ENCODE measurements around the gene PRAMEF8. TPM values are rescaled to one million over a fixed set of nuclear protein-coding genes. Genes with fewer than 3 reads are reported as not detected.
"Not testable (repeated sequence)": the region's sequence is repeated elsewhere in the genome, so short reads cannot be mapped to it uniquely, and the experiment has no call there.

The PRAMEF8 gene
- total RNA-seq = not detected

GRCh38 chr1:13285037-13285436, at the start of gene PRAMEF8:
TSS of gene PRAMEF8 (minus strand) at chr1:13285137. CDS start at chr1:13284091, 1,046 bp downstream.
- H3K9me3 ChIP-seq; H3K4me1 ChIP-seq; H3K27me3 ChIP-seq; H3K4me3 ChIP-seq; DNase-seq (ENCODE audit: low spot score); H3K27ac ChIP-seq; H3K36me3 ChIP-seq: not testable (repeated sequence)

GRCh38 chr1:13315281-13315680, 30.3 kb upstream of the PRAMEF8 start, which contains the start of gene PRAMEF15:
TSS of gene PRAMEF15 (plus strand) at chr1:13315581. CDS start at chr1:13318408, 2,827 bp downstream.
- not testable (repeated sequence) for H3K36me3 ChIP-seq; H3K4me1 ChIP-seq; H3K4me3 ChIP-seq; DNase-seq (ENCODE audit: low spot score); H3K27me3 ChIP-seq; H3K9me3 ChIP-seq; H3K27ac ChIP-seq

DNA sequence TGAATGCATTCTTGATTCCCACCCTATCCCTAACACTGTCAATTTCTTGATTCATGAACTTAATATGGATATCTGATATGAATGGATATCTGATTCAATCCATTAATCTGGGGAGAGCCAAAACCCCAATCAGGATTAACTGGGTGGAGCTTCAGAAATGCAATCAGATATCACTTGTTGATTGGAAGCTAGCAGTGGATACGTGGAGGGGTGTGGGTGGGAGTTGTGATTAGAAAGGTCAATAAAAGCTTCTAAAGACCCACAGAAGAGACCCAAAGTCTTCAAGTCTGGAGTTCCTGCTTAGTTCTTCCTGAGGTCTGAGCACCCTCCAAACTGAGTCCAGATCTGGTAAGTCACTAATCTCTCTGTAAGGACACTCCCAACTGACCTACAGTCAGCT, 18.3 kb upstream of the PRAMEF8 start, which contains the start of gene PRAMEF33:
Gene PRAMEF33 (plus strand): TSS at position 301 of the 400 bp plus-strand sequence. CDS start 2,416 bp downstream, outside the sequence.
- not testable (repeated sequence) for H3K27ac ChIP-seq; H3K4me3 ChIP-seq; DNase-seq (ENCODE audit: low spot score); H3K4me1 ChIP-seq; H3K9me3 ChIP-seq; H3K27me3 ChIP-seq; H3K36me3 ChIP-seq

DNA sequence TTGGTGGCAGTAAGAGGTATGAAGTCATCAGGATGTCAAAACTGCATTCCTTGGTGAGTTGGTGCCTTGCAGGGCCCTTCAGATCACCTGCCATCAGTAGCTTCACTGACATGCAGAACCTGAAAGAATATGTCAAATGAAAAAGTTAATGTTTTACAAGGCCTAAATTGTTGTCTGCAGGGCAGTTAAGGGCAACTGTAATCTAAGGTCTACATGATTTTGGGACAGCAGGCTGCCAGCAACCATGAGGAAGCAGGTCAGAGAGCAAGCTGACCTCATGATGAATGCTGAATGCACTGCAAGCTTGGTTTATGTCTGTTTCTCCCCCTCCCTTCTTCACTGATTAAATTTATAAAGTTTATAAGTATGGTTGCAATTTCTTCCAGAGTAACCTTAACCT, 17.3 kb upstream of the PRAMEF8 start:
- not testable (repeated sequence) for H3K4me1 ChIP-seq; H3K9me3 ChIP-seq; H3K27me3 ChIP-seq; H3K36me3 ChIP-seq; H3K27ac ChIP-seq; DNase-seq (ENCODE audit: low spot score); H3K4me3 ChIP-seq

DNA sequence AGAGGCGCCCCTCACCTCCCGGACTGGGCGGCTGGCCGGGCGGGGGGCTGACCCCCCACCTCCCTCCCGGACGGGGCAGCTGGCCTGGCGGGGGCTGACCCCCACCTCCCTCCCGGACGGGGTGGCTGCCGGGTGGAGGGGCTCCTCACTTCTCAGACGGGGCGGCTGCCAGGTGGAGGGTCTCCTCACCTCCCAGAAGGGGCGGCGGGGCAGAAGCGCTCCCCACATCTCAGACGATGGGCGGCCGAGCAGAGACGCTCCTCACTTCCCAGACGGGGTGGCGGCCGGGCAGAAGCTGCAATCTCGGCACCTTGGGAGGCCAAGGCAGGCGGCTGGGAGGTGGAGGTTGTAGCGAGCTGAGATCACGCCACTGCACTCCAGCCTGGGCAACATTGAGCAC, 13.8 kb upstream of the PRAMEF8 start:
- H3K27me3 ChIP-seq; H3K27ac ChIP-seq; DNase-seq (ENCODE audit: low spot score); H3K4me3 ChIP-seq; H3K9me3 ChIP-seq; H3K4me1 ChIP-seq; H3K36me3 ChIP-seq: not testable (repeated sequence)

- DNase-seq (ENCODE audit: low spot score); H3K36me3 ChIP-seq; H3K27me3 ChIP-seq; H3K27ac ChIP-seq; H3K4me3 ChIP-seq; H3K4me1 ChIP-seq; H3K9me3 ChIP-seq: not testable (repeated sequence)
Measured at GRCh38 chr1:13297216-13297931, 12.4 kb upstream of the PRAMEF8 start.

GRCh38 chr1:13289030-13289429, 4.1 kb upstream of the PRAMEF8 start:
- not testable (repeated sequence) for DNase-seq (ENCODE audit: low spot score); H3K36me3 ChIP-seq; H3K4me1 ChIP-seq; H3K27me3 ChIP-seq; H3K9me3 ChIP-seq; H3K27ac ChIP-seq; H3K4me3 ChIP-seq

DNA sequence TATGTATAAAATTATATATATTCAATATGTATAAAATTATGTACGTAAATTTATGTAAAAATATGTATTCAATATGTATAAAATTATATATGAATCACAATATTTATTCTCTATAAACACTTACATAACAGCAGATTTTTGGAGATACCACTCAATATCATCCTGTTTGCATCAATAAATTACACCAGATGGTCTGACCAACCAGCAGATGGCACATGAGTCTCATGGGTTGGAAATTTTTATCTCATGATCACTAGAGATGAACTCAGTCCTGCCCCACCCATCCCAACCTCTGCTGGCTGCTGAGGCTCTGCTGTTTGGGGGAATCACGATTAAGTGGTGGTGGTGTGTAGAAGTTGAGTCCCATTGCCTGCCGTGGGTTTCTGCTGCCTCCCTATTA, 5.3 kb downstream of the PRAMEF8 start:
- not testable (repeated sequence) for H3K4me3 ChIP-seq; H3K27ac ChIP-seq; H3K36me3 ChIP-seq; H3K9me3 ChIP-seq; H3K4me1 ChIP-seq; H3K27me3 ChIP-seq; DNase-seq (ENCODE audit: low spot score)

- H3K27ac ChIP-seq; H3K36me3 ChIP-seq; H3K4me1 ChIP-seq; H3K9me3 ChIP-seq; H3K27me3 ChIP-seq; DNase-seq (ENCODE audit: low spot score); H3K4me3 ChIP-seq: not testable (repeated sequence)
Measured at GRCh38 chr1:13277016-13277415, 7.9 kb downstream of the PRAMEF8 start.

DNA sequence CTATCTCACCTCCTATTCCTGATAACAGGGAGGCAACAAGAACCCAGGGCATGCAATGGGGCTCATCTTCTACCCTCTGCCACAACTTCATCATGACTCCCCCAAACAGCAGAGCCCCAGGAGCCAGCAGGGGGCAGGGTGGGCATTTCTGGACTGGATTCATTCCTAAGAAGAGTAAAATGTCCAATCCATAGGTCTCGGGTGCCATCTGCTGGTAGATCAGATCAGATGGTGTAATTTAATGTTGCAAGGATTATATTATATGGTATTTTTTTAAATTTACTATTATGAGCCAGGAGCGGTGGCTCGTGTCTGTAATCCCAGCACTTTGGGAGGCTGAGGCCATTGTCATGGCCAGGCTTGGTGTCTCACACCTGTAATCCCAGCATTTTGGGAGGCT, 19.8 kb downstream of the PRAMEF8 start:
- not testable (repeated sequence) for H3K4me1 ChIP-seq; H3K4me3 ChIP-seq; H3K27ac ChIP-seq; H3K9me3 ChIP-seq; H3K27me3 ChIP-seq; H3K36me3 ChIP-seq; DNase-seq (ENCODE audit: low spot score)

- DNase-seq (ENCODE audit: low spot score); H3K27ac ChIP-seq; H3K27me3 ChIP-seq; H3K9me3 ChIP-seq; H3K4me3 ChIP-seq; H3K36me3 ChIP-seq; H3K4me1 ChIP-seq: not testable (repeated sequence)
Measured at GRCh38 chr1:13253898-13254297, 31.0 kb downstream of the PRAMEF8 start, which contains the start of gene PRAMEF5. TSS of gene PRAMEF5 (plus strand) at chr1:13254198. CDS start at chr1:13259269, 5,071 bp downstream.

- not testable (repeated sequence) for H3K27me3 ChIP-seq, H3K36me3 ChIP-seq, H3K4me1 ChIP-seq, H3K9me3 ChIP-seq, H3K4me3 ChIP-seq, H3K27ac ChIP-seq
- DNase-seq (ENCODE audit: low spot score) = peak; percentile 50
Measured at GRCh38 chr1:13247122-13247521, 37.8 kb downstream of the PRAMEF8 start.

DNA sequence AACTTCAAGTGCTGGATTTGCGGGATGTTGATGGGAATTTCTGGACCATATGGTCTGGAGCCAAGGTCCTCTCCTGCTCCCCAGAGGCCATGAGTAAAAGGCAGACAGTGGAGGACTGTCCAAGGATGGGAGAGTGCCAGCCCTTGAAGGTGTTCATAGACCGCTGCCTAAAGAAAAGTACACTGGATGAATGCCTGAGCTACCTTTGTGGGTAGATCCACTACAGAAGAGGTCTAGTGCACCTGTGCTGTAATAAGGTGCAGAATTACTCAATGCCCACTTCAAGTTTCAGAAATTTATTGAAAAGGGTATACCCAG, 38.4 kb downstream of the PRAMEF8 start:
- peak; percentile 49 for DNase-seq (ENCODE audit: low spot score)
- not testable (repeated sequence) for H3K27me3 ChIP-seq, H3K27ac ChIP-seq, H3K4me1 ChIP-seq, H3K36me3 ChIP-seq, H3K9me3 ChIP-seq, H3K4me3 ChIP-seq

DNA sequence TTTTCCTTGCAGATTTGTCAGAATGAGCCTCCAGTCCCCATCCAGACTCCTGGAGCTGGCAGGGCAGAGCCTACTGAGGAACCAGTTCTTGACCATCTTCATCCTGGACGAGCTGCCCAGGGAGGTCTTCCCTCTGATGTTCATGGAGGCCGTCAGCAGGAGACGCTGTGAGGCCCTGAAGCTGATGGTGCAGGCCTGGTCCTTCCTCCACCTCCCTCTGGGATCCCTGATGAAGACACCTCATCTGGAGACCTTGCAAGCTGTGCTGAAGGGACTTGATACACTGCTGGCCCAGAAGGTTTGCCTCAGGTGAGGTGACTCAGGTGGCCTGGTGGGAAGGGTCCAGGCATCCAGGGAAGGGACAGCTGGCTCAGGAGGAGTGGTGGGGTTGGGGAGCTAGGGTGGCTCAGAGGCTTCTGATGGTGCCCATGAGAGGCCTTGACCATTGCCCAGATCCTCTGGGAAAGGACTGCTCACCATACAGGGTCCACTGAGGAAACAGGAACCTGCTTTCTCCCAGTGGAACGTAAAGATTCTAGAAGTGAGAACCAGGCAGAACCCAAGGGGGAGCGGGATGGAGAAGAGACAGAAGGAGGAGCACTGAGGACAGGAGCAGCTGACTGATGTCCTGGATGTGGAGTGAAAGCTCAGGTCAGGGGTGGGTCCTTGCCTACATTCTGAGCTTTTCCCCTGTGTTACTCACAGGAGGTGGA, 38.9 kb downstream of the PRAMEF8 start:
- DNase-seq (ENCODE audit: low spot score) = peak; percentile 55

GRCh38 chr1:13243536-13244263, 41.2 kb downstream of the PRAMEF8 start:
- peak; percentile 53 for DNase-seq (ENCODE audit: low spot score)
- not testable (repeated sequence) for H3K36me3 ChIP-seq, H3K27ac ChIP-seq, H3K9me3 ChIP-seq, H3K4me1 ChIP-seq, H3K27me3 ChIP-seq, H3K4me3 ChIP-seq

More for the DNA sequence above, 38.9 kb downstream of the PRAMEF8 start:
- H3K4me3 ChIP-seq, H3K36me3 ChIP-seq, H3K9me3 ChIP-seq, H3K27me3 ChIP-seq, H3K27ac ChIP-seq, H3K4me1 ChIP-seq: not testable (repeated sequence)

Measured in right atrium auricular region (tissue), 2 donors.